Stimulated activated CD8-positive, alpha-beta memory T cell treated with anti-CD3 and anti-CD28 coated beads, Interleukin-7, amount 100 ng/mL, for 48 hours (primary cell): ENCODE measurements around the gene B3GAT3.
A peak's percentile ranks its signal among the peaks of the same experiment; 100 is the strongest.
"Not testable (repeated sequence)": the region's sequence is repeated elsewhere in the genome, so short reads cannot be mapped to it uniquely, and the experiment has no call there.

Source experiments
- DNase-seq, 2 donors: peaks; one replicate each; pipeline ENCODE4 v3.0.0-alpha.2; 2020; ENCODE audit warnings: low read depth in 1 of 2; ENCODE audit errors: extremely low read depth in 1 of 2

Gene B3GAT3

GRCh38 chr11:62580959-62581715 is 40.6 kb downstream of the B3GAT3 start:
- no peak for DNase-seq

- DNase-seq, result no peak
Measured at GRCh38 chr11:62579252-62579651, 42.5 kb downstream of the B3GAT3 start.

- DNase-seq, result no peak
Measured at GRCh38 chr11:62578541-62578940, 43.2 kb downstream of the B3GAT3 start.

- no peak for DNase-seq
Measured at GRCh38 chr11:62577046-62577714, 44.6 kb downstream of the B3GAT3 start.

GRCh38 chr11:62575837-62576236 is 45.9 kb downstream of the B3GAT3 start:
- DNase-seq, result no peak

- no peak for DNase-seq
Measured at GRCh38 chr11:62575156-62575555, 46.6 kb downstream of the B3GAT3 start.

GRCh38 chr11:62574363-62575071 is 47.3 kb downstream of the B3GAT3 start:
- no peak for DNase-seq

- peak; percentile 96 to 99 for DNase-seq
Measured at GRCh38 chr11:62573592-62574362, 48.0 kb downstream of the B3GAT3 start, which contains the start of gene EEF1G. Gene EEF1G, minus strand, starts transcription at chr11:62573891. Its CDS starts 49 bp downstream, at chr11:62573842.

GRCh38 chr11:62573006-62573591 is 48.7 kb downstream of the B3GAT3 start:
- DNase-seq, result no peak

GRCh38 chr11:62572431-62572830 is 49.4 kb downstream of the B3GAT3 start:
- DNase-seq, result no peak

- DNase-seq, result not testable (repeated sequence)
Measured at GRCh38 chr11:62571493-62571892, 50.3 kb downstream of the B3GAT3 start.

- not testable (repeated sequence) for DNase-seq
Measured at GRCh38 chr11:62570903-62571302, 50.9 kb downstream of the B3GAT3 start.

- DNase-seq, result no peak
Measured at GRCh38 chr11:62569611-62570010, 52.2 kb downstream of the B3GAT3 start.

- no peak for DNase-seq
Measured at GRCh38 chr11:62567018-62567633, 54.7 kb downstream of the B3GAT3 start.

GRCh38 chr11:62566247-62566646 is 55.5 kb downstream of the B3GAT3 start:
- no peak for DNase-seq
